K562 (cell line): ENCODE results near the gene CLIC5.

Experiments
- CEBPB ChIP-seq: fragments of 450-650 bp; IDR thresholded peaks from 2 replicates; pipeline ENCODE4 v1.6.1; 2016; ENCODE audit warnings: missing genetic modification characterization, missing compliant biosample characterization
- TSC22D4 ChIP-seq: fragments of 450-650 bp; IDR thresholded peaks from 2 replicates; pipeline ENCODE4 v1.6.1; 2016; ENCODE audit warnings: missing genetic modification characterization, missing biosample characterization, control low read depth
- TF ChIP-seq, protein P1 (sequence below): sonication (generic); formaldehyde crosslinking; IDR thresholded peaks from 2 replicates; pipeline ENCODE4 v1.8.1; 2022; ENCODE audit warnings: missing genetic modification reagents
- TF ChIP-seq, protein P2 (sequence below): sonication (generic); formaldehyde crosslinking; IDR thresholded peaks from 2 replicates; pipeline ENCODE4 v1.5.0; 2020; ENCODE audit warnings: missing genetic modification reagents

- TF ChIP-seq, protein P1, sequence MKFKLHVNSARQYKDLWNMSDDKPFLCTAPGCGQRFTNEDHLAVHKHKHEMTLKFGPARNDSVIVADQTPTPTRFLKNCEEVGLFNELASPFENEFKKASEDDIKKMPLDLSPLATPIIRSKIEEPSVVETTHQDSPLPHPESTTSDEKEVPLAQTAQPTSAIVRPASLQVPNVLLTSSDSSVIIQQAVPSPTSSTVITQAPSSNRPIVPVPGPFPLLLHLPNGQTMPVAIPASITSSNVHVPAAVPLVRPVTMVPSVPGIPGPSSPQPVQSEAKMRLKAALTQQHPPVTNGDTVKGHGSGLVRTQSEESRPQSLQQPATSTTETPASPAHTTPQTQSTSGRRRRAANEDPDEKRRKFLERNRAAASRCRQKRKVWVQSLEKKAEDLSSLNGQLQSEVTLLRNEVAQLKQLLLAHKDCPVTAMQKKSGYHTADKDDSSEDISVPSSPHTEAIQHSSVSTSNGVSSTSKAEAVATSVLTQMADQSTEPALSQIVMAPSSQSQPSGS, result no peak
- TF ChIP-seq CEBPB (tag) (no peak), TSC22D4 (tag) (no peak)
- TF ChIP-seq, protein P2, sequence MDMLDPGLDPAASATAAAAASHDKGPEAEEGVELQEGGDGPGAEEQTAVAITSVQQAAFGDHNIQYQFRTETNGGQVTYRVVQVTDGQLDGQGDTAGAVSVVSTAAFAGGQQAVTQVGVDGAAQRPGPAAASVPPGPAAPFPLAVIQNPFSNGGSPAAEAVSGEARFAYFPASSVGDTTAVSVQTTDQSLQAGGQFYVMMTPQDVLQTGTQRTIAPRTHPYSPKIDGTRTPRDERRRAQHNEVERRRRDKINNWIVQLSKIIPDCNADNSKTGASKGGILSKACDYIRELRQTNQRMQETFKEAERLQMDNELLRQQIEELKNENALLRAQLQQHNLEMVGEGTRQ (CRISPR knock-in tag), result no peak
Measured at GRCh38 chr6:45864651-45865050, 151.0 kb downstream of the CLIC5 start.
